Measurements from ENCODE around the gene UBE2R2.
"Not testable (repeated sequence)": the region's sequence is repeated elsewhere in the genome, so short reads cannot be mapped to it uniquely, and the experiment has no call there.

The UBE2R2 gene

GRCh38 chr9:33861917-33862453, 45.0 kb downstream of the UBE2R2 start:
- no peak overlapping the region for H3K4me3 ChIP-seq (ENCODE audit: low read depth, low read length)
- no peak for DNase-seq (ENCODE audit: low read depth, low spot score)
- no peak for TF ChIP-seq CTCF (IDR thresholded peaks at IDR 0.05; ENCODE audit: low read depth, low read length)
- in situ Hi-C loops (cut with HindIII; ENCODE audit: low sequenced_read_pairs), result no loop called here

GRCh38 chr9:33863027-33863426, 46.1 kb downstream of the UBE2R2 start:
- DNase-seq (ENCODE audit: low read depth, low spot score); H3K4me3 ChIP-seq (ENCODE audit: low read depth, low read length); in situ Hi-C loops (cut with HindIII; ENCODE audit: low sequenced_read_pairs): not testable (repeated sequence)

- in situ Hi-C loops (cut with HindIII; ENCODE audit: low sequenced_read_pairs), result no loop called here
Measured at GRCh38 chr9:33867747-33868439, 50.9 kb downstream of the UBE2R2 start.

GRCh38 chr9:33868440-33868973, 51.5 kb downstream of the UBE2R2 start:
- peak; percentile 82 for DNase-seq (ENCODE audit: low read depth, low spot score)
- no peak for TF ChIP-seq CTCF (IDR thresholded peaks at IDR 0.05; ENCODE audit: low read depth, low read length)
- no peak overlapping the region for H3K4me3 ChIP-seq (ENCODE audit: low read depth, low read length)
- in situ Hi-C loops (cut with HindIII; ENCODE audit: low sequenced_read_pairs), result no loop called here

More at GRCh38 chr9:33867747-33868439, 50.9 kb downstream of the UBE2R2 start:
- no peak for TF ChIP-seq CTCF (IDR thresholded peaks at IDR 0.05; ENCODE audit: low read depth, low read length)
- DNase-seq (ENCODE audit: low read depth, low spot score), result peak; percentile 28
- no peak overlapping the region for H3K4me3 ChIP-seq (ENCODE audit: low read depth, low read length)

- in situ Hi-C loops (cut with HindIII; ENCODE audit: low sequenced_read_pairs); DNase-seq (ENCODE audit: low read depth, low spot score); H3K4me3 ChIP-seq (ENCODE audit: low read depth, low read length): not testable (repeated sequence)
Measured at GRCh38 chr9:33869243-33869642, 52.3 kb downstream of the UBE2R2 start.

- no peak for DNase-seq (ENCODE audit: low read depth, low spot score)
- in situ Hi-C loops (cut with HindIII; ENCODE audit: low sequenced_read_pairs), result no loop called here
- H3K4me3 ChIP-seq (ENCODE audit: low read depth, low read length), result no peak overlapping the region
- TF ChIP-seq CTCF (IDR thresholded peaks at IDR 0.05; ENCODE audit: low read depth, low read length), result no peak
Measured at GRCh38 chr9:33877727-33878489, 60.9 kb downstream of the UBE2R2 start.

GRCh38 chr9:33878691-33879366, 61.9 kb downstream of the UBE2R2 start:
- TF ChIP-seq CTCF (IDR thresholded peaks at IDR 0.05; ENCODE audit: low read depth, low read length), result no peak
- no peak for DNase-seq (ENCODE audit: low read depth, low spot score)
- in situ Hi-C loops (cut with HindIII; ENCODE audit: low sequenced_read_pairs), result no loop called here
- no peak overlapping the region for H3K4me3 ChIP-seq (ENCODE audit: low read depth, low read length)
